Esophagus squamous epithelium (tissue), 4 donors: Measurements from ENCODE around the gene L3MBTL1.

ENCODE experiments used
- CTCF ChIP-seq, 6 experiments: fragments of 450-650 bp in 4 of 6; fragments of 200-600 bp in 2 of 6; sonication (generic) in 2 of 6; IDR thresholded peaks; one replicate each; pipeline ENCODE4 v1.5.1; 2016 to 2019; ENCODE audit warnings: antibody characterized with exemption in 6 of 6, mild to moderate bottlenecking in 4 of 6, moderate library complexity in 4 of 6
- POLR2A ChIP-seq, 4 donors: fragments of 450-650 bp; IDR thresholded peaks; one replicate each; pipeline ENCODE4 v1.6.1; 2017; ENCODE audit warnings: antibody characterized with exemption in 4 of 4, mild to moderate bottlenecking in 4 of 4, moderate library complexity in 3 of 4

GRCh38 chr20:43544501-43544900 is 37.0 kb downstream of the L3MBTL1 start:
- TF ChIP-seq CTCF (IDR thresholded peaks at IDR 0.05) (no peak), POLR2A (IDR thresholded peaks at IDR 0.05) (no peak)
